MM.1S (cell line): ENCODE data around the gene CDH5.
"Not testable (repeated sequence)": the region's sequence is repeated elsewhere in the genome, so short reads cannot be mapped to it uniquely, and the experiment has no call there.

Source experiments
- DNase-seq: peaks from one replicate; pipeline ENCODE4 v3.0.0-alpha.2; 2015
- H2AFZ ChIP-seq: fragments of 300-600 bp; sonication (generic); 2 replicates; pipeline ENCODE4 v1.6.0; 2016; ENCODE audit warnings: antibody characterized with exemption, low read length
- H3F3A ChIP-seq: fragments of 300-600 bp; sonication (generic); 2 replicates; pipeline ENCODE4 v1.6.1; 2016; ENCODE audit warnings: mild to moderate bottlenecking, antibody characterized with exemption, low read length, moderate library complexity, mixed read lengths; ENCODE audit not compliant: insufficient read depth
- H3K27ac ChIP-seq: fragments of 300-600 bp; sonication (generic); 2 replicates; pipeline ENCODE4 v1.5.1; 2016; ENCODE audit warnings: mild to moderate bottlenecking, low read length
- H3K27me3 ChIP-seq: fragments of 300-600 bp; sonication (generic); replicated peaks from 2 replicates; pipeline ENCODE4 v1.6.0; 2016; ENCODE audit warnings: low read length; ENCODE audit not compliant: insufficient read depth
- H3K36me3 ChIP-seq: fragments of 300-600 bp; sonication (generic); replicated peaks from 2 replicates; pipeline ENCODE4 v1.6.1; 2016; ENCODE audit warnings: mild to moderate bottlenecking, low read length, mixed read lengths; ENCODE audit not compliant: insufficient read depth
- H3K4me1 ChIP-seq: fragments of 300-600 bp; sonication (generic); 2 replicates; pipeline ENCODE4 v1.6.1; 2016; ENCODE audit warnings: low read length, mixed read lengths
- H3K4me2 ChIP-seq: fragments of 300-600 bp; sonication (generic); 2 replicates; pipeline ENCODE4 v1.6.0; 2016; ENCODE audit warnings: low read depth, low read length
- H3K4me3 ChIP-seq: fragments of 300-600 bp; sonication (generic); 2 replicates; pipeline ENCODE4 v1.5.1; 2016; ENCODE audit warnings: low read length, mixed read lengths
- H3K79me2 ChIP-seq: fragments of 300-600 bp; sonication (generic); 2 replicates; pipeline ENCODE4 v1.6.1; 2016; ENCODE audit warnings: mixed run types, low read length, mixed read lengths
- H3K9ac ChIP-seq: fragments of 300-600 bp; sonication (generic); 2 replicates; pipeline ENCODE4 v1.6.1; 2016; ENCODE audit warnings: low read length, mixed read lengths
- H3K9me2 ChIP-seq: fragments of 300-600 bp; sonication (generic); replicated peaks from 2 replicates; pipeline ENCODE4 v1.6.1; 2016; ENCODE audit warnings: mild to moderate bottlenecking, low read length, mixed read lengths; ENCODE audit not compliant: insufficient read depth
- H3K9me3 ChIP-seq: fragments of 300-600 bp; sonication (generic); replicated peaks from 2 replicates; pipeline ENCODE4 v1.6.1; 2016; ENCODE audit warnings: mild to moderate bottlenecking, low read length, mixed read lengths; ENCODE audit not compliant: insufficient read depth
- H4K20me1 ChIP-seq: fragments of 300-600 bp; sonication (generic); 2 replicates; pipeline ENCODE4 v1.6.1; 2016; ENCODE audit warnings: mild to moderate bottlenecking, low read length, moderate library complexity, mixed read lengths; ENCODE audit not compliant: insufficient read depth
- EZH2 ChIP-seq: fragments of 300-600 bp; sonication (generic); optimal IDR thresholded peaks from 2 replicates; pipeline ENCODE3; 2017; ENCODE audit warnings: low read depth, mild to moderate bottlenecking, antibody characterized with exemption, low read length, mixed read lengths
- EZH2phosphoT487 ChIP-seq: fragments of 300-600 bp; sonication (generic); IDR thresholded peaks from 2 replicates; pipeline ENCODE4 v1.6.1; 2018; ENCODE audit warnings: antibody characterized with exemption, low read length
- TF ChIP-seq, protein P1 (sequence below): fragments of 300-600 bp; sonication (generic); IDR thresholded peaks from 2 replicates; pipeline ENCODE4 v1.5.1; 2016; ENCODE audit warnings: antibody characterized with exemption, low read length, mixed read lengths

The CDH5 gene

DNA sequence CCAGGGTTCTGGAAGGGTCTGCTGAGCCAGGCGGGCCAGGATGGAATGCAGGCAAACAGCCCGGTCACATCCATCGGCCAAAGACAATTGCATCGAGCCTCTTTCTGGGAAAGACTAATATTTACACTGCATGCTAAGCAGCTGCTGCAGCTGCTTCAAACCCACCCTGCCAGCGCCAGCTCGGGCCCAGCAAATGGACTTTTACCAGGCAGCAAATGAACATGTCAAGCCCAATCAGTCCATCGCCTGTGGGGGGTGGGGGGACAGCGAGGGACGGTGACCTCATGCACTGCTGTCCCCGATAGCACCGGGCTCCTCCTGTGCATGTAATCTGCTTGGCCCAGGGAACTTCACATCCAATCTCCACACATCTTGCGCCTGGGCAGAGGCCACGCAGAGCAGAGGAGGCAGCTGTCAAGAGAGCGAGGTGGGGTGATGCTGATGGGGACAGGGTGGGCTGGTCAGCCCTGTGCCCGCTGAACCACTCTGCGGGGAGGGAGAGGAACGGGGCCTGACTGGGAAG lies 39.4 kb upstream of the CDH5 start:
- no peaks in the 10 kb centered on the region for H3K9me3 ChIP-seq
- no peaks in the 10 kb centered on the region for H3K9me2 ChIP-seq
- H3K36me3 ChIP-seq: no peaks in the 10 kb centered on the region
- DNase-seq: no peak
- no peak overlapping the region for H3K27ac ChIP-seq
- TF ChIP-seq, protein P1, sequence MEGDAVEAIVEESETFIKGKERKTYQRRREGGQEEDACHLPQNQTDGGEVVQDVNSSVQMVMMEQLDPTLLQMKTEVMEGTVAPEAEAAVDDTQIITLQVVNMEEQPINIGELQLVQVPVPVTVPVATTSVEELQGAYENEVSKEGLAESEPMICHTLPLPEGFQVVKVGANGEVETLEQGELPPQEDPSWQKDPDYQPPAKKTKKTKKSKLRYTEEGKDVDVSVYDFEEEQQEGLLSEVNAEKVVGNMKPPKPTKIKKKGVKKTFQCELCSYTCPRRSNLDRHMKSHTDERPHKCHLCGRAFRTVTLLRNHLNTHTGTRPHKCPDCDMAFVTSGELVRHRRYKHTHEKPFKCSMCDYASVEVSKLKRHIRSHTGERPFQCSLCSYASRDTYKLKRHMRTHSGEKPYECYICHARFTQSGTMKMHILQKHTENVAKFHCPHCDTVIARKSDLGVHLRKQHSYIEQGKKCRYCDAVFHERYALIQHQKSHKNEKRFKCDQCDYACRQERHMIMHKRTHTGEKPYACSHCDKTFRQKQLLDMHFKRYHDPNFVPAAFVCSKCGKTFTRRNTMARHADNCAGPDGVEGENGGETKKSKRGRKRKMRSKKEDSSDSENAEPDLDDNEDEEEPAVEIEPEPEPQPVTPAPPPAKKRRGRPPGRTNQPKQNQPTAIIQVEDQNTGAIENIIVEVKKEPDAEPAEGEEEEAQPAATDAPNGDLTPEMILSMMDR: no peak
- TF ChIP-seq EZH2: no peak
- H4K20me1 ChIP-seq: no peaks in the 10 kb centered on the region
- no peak overlapping the region for H2AFZ ChIP-seq
- H3K4me2 ChIP-seq: no peak overlapping the region
- no peaks in the 10 kb centered on the region for H3K27me3 ChIP-seq
- no peak overlapping the region for H3K9ac ChIP-seq
- no peak overlapping the region for H3K4me3 ChIP-seq
- no peaks in the 10 kb centered on the region for H3F3A ChIP-seq
- no peaks in the 10 kb centered on the region for H3K4me1 ChIP-seq
- H3K79me2 ChIP-seq: no peaks in the 10 kb centered on the region

DNA sequence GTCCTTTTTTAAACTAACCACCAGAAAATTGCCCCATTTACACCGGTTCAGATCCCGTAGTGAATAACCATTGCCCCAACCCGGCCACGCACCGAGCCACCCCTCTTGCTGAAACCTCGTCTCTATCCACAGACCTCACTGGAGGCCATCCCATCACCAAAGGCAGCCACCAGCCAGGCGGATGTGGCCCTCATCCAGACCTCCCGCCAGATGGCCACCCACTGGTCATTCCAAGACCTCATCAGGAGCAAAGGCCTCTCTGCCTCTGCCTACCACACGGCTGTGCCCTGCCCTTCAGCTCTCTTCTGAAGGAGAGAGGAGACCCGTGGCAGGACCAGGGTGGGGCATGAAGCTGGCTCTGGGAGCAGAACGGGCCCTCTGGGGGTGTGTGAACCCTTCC lies 38.2 kb upstream of the CDH5 start:
- Histone ChIP-seq H3K9ac (no peak overlapping the region), H3K36me3 (no peaks in the 10 kb centered on the region), H3F3A (no peaks in the 10 kb centered on the region), H3K4me3 (no peak overlapping the region), H3K4me1 (no peaks in the 10 kb centered on the region), H3K9me2 (no peaks in the 10 kb centered on the region), H3K27ac (no peak overlapping the region), H3K9me3 (no peaks in the 10 kb centered on the region), H3K79me2 (no peaks in the 10 kb centered on the region), H4K20me1 (no peaks in the 10 kb centered on the region), H2AFZ (no peak overlapping the region), H3K4me2 (no peak overlapping the region), H3K27me3 (no peaks in the 10 kb centered on the region)
- no peak for DNase-seq
- TF ChIP-seq EZH2phosphoT487: no peak
- TF ChIP-seq, protein P1: no peak
- TF ChIP-seq EZH2: no peak

DNA sequence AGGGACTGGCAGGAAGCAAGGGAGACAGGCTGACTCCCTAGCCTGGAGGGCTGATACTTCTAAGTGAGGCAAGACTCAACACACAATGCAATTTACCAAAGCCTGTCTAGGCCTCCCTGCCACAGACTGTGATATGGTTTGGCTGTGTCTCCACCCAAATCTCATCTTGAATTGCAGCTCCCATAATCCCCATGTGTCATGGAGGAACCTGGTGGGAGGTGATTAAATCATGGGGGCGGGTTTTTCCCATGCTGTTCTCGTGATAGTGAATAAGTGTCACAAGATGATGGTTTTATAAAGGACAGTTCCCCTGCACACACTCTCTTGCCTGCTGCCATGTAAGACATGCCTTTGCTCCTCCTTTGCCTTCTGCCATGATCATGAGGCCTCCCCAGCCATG lies 35.0 kb upstream of the CDH5 start:
- not testable (repeated sequence) for H3K9me2 ChIP-seq, H3K79me2 ChIP-seq, H3K4me1 ChIP-seq, H3K9me3 ChIP-seq, H3F3A ChIP-seq, DNase-seq, H2AFZ ChIP-seq, H3K27me3 ChIP-seq, H4K20me1 ChIP-seq, H3K27ac ChIP-seq, H3K4me2 ChIP-seq, H3K36me3 ChIP-seq, H3K4me3 ChIP-seq, H3K9ac ChIP-seq

DNA sequence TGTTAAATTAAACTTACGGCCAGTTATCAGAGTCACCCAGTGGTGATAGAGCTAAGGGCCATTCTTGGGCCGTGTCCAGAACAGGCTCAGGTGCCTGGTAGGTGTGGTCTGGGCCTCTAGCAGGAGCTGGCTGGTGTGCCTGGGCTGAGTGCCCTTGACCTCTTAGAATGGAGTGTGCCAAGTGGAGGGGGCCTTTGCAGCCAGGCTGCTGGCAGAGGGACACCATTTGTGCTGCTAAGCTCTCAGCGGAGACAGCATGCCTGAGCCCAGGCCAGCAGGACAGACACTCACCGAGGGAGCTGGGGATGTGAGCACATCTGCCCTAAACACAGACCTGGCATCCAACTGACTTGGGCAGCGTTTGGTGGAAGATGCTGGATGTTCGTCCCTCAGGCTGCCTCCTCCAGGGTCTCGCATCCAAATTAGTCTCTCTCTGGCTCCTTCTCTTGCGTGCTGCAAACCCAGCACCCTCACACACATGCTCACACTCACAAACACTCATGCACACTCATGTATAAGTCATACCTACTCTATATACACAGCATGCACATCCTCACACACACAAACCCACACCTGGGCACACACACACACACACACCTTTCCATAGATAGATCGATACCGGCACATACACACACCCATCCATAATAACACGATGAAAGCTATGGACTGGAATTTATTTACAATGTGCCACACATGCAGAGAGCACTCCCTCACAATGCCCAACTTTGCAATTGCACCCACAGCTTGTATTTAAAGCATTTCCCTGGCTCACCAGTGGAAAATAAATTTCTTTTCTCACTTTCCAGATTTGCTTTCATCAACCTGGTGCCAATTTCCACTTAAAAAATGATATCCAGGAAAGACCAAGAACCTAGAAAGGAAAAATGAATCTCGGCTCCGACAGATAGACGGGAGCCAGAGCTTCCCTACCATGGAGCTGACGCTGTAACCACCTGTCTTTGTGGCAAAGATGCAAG lies 33.6 kb upstream of the CDH5 start:
- DNase-seq: no peak
- Histone ChIP-seq H3K4me2 (no peak overlapping the region), H3K79me2 (no peaks in the 10 kb centered on the region), H3K27me3 (no peaks in the 10 kb centered on the region), H3K9me3 (no peaks in the 10 kb centered on the region), H2AFZ (no peak overlapping the region), H3K9ac (no peak overlapping the region), H3K9me2 (no peaks in the 10 kb centered on the region), H4K20me1 (no peaks in the 10 kb centered on the region), H3K36me3 (no peaks in the 10 kb centered on the region), H3K4me3 (no peak overlapping the region), H3K27ac (no peak overlapping the region), H3K4me1 (no peaks in the 10 kb centered on the region), H3F3A (no peaks in the 10 kb centered on the region)
- TF ChIP-seq, protein P1: no peak
- TF ChIP-seq EZH2phosphoT487: no peak
- no peak for TF ChIP-seq EZH2
